Neural progenitor cell (in vitro differentiated cells): ENCODE results near the gene CRELD1.

Source experiments
- EZH2 ChIP-seq: fragments of 200-600 bp; sonication (generic); IDR thresholded peaks from 2 replicates; pipeline ENCODE4 v1.6.1; 2017; ENCODE audit warnings: antibody characterized with exemption, mild to moderate bottlenecking, moderate library complexity
- EZH2phosphoT487 ChIP-seq: fragments of 200-600 bp; sonication (generic); IDR thresholded peaks from 2 replicates; pipeline ENCODE4 v1.6.1; 2017; ENCODE audit warnings: antibody characterized with exemption
- TF ChIP-seq, protein P1 (sequence below): fragments of 200-600 bp; sonication (generic); IDR thresholded peaks from 2 replicates; pipeline ENCODE4 v1.5.1; 2017; ENCODE audit warnings: antibody characterized with exemption, mild to moderate bottlenecking

DNA sequence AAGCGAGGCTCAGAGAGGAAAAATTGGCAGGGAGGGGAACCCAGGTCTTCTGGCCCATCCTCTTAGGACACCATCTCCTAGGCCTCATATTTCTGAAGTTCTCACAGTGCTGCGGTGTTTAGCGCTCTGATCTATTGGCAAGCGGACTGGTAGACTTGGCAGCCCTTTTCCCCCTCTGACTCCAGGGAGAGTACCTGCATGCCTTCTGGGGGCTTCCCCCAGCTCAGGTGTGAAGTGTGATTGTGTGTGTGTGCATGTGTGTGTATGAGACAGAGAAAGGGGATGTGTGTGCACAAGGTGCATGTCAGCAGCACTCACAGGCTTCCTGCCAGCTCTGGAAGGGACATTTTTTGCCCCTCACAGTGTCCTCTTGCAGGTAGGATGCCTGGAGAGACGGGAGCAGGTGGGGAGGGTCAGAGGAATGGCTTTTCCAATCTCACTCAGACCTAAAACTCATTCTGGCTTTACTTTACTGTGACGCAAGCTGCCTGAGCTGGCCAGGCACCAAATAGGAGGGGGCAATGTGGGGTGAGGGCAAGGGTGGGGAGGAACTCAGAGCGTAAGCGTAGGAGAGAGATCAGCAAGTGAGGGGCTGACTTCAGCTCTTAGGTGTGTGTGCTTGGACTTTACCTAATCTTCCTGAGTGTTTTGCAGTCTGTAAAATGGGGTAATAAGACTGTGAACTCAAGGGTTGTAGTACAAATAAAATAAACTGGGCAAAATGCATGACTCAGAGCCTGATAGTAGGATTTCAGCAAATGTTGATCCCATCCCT is 35.0 kb upstream of the CRELD1 start:
- TF ChIP-seq EZH2 = no peak
- TF ChIP-seq, protein P1, sequence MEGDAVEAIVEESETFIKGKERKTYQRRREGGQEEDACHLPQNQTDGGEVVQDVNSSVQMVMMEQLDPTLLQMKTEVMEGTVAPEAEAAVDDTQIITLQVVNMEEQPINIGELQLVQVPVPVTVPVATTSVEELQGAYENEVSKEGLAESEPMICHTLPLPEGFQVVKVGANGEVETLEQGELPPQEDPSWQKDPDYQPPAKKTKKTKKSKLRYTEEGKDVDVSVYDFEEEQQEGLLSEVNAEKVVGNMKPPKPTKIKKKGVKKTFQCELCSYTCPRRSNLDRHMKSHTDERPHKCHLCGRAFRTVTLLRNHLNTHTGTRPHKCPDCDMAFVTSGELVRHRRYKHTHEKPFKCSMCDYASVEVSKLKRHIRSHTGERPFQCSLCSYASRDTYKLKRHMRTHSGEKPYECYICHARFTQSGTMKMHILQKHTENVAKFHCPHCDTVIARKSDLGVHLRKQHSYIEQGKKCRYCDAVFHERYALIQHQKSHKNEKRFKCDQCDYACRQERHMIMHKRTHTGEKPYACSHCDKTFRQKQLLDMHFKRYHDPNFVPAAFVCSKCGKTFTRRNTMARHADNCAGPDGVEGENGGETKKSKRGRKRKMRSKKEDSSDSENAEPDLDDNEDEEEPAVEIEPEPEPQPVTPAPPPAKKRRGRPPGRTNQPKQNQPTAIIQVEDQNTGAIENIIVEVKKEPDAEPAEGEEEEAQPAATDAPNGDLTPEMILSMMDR = no peak
- TF ChIP-seq EZH2phosphoT487 = no peak
